ENCODE data around the gene DCAF6. TPM values are rescaled to one million over a fixed set of nuclear protein-coding genes. Genes with fewer than 3 reads are reported as not detected.

Gene DCAF6
- total RNA-seq, 1 donor from 2014 or later: 28.6 TPM

DNA sequence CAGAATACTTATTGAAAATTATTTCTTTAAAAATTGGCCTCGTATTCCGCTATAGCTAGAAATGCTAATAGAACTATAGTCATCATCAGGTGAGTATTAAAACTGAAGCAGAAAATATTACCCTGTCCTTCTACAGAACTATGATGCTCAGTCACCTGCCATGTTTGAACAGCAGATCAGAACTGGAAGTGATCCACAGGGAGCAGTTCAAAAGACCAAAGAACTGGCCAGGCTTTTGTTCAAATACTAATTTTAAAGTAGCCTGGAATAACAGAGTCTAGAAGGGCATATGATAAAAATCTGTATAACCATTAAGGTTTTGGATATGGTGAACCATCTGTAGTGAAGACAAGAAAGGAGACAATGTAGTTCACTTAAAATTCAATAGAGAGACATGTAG is 105.9 kb downstream of the DCAF6 start:
- Mint-ChIP-seq H3K9me3 (no peaks in the 10 kb centered on the region), H3K27me3 (ENCODE audit: insufficient read depth, low read depth) (no peaks in the 10 kb centered on the region), H3K27ac (no peak overlapping the region), H3K4me1 (no peaks in the 10 kb centered on the region), H3K4me3 (no peak overlapping the region), H3K36me3 (peaks cover 20% of the 10 kb centered on the region)
- TF ChIP-seq EZH2phosphoT487 (IDR thresholded peaks at IDR 0.05) (no peak), EZH2 (IDR thresholded peaks at IDR 0.05) (no peak)
- TF ChIP-seq, protein P1, sequence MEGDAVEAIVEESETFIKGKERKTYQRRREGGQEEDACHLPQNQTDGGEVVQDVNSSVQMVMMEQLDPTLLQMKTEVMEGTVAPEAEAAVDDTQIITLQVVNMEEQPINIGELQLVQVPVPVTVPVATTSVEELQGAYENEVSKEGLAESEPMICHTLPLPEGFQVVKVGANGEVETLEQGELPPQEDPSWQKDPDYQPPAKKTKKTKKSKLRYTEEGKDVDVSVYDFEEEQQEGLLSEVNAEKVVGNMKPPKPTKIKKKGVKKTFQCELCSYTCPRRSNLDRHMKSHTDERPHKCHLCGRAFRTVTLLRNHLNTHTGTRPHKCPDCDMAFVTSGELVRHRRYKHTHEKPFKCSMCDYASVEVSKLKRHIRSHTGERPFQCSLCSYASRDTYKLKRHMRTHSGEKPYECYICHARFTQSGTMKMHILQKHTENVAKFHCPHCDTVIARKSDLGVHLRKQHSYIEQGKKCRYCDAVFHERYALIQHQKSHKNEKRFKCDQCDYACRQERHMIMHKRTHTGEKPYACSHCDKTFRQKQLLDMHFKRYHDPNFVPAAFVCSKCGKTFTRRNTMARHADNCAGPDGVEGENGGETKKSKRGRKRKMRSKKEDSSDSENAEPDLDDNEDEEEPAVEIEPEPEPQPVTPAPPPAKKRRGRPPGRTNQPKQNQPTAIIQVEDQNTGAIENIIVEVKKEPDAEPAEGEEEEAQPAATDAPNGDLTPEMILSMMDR (IDR thresholded peaks at IDR 0.05): no peak
- no peaks in the 10 kb centered on the region for H3F3A ChIP-seq (ENCODE audit: low read depth)
- no peaks in the 10 kb centered on the region for H4K20me1 ChIP-seq (ENCODE audit: low read depth)
- no peaks in the 10 kb centered on the region for H3K36me3 ChIP-seq
- no peak overlapping the region for H3K9ac ChIP-seq
- H3K4me3 ChIP-seq: no peak overlapping the region
- no peaks in the 10 kb centered on the region for H3K27me3 ChIP-seq
- no peak for DNase-seq (ENCODE audit: low spot score)
- no peak overlapping the region for H3K4me2 ChIP-seq
- no peak overlapping the region for H2AFZ ChIP-seq (replicated peaks)
- no peaks in the 10 kb centered on the region for H3K9me3 ChIP-seq (ENCODE audit: low read depth)
- no peaks in the 10 kb centered on the region for H3K79me2 ChIP-seq (ENCODE audit: low read depth)
- no peaks in the 10 kb centered on the region for H3K4me1 ChIP-seq
- no peak overlapping the region for H3K27ac ChIP-seq

DNA sequence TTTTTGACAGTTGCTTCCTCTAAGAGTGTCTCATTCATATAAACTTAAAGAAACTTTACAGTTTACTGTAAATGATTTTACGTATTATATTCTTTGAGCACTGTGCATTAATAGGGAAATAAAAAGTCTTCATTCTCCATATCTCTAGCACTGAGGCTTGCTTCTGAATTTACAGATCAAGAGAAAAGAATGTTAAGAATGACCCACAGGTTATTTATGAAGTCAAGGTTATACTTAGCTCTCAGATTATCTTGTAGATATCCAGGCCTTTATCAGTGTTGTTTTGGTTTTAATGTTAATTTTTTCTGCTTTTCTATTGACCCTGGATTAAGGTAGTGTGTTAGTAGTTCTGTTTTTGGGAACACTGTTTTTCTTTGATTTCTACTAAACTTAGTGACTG is 108.8 kb downstream of the DCAF6 start:
- H3F3A ChIP-seq (ENCODE audit: low read depth): no peaks in the 10 kb centered on the region
- H3K79me2 ChIP-seq (ENCODE audit: low read depth): no peaks in the 10 kb centered on the region
- Mint-ChIP-seq H3K4me1 (no peaks in the 10 kb centered on the region), H3K4me3 (no peak overlapping the region), H3K27ac (no peak overlapping the region), H3K9me3 (no peaks in the 10 kb centered on the region), H3K27me3 (ENCODE audit: insufficient read depth, low read depth) (peaks cover 2% of the 10 kb centered on the region), H3K36me3 (peaks cover 22% of the 10 kb centered on the region)
- H3K4me3 ChIP-seq: no peak overlapping the region
- no peak overlapping the region for H3K9ac ChIP-seq
- H3K4me1 ChIP-seq: no peaks in the 10 kb centered on the region
- DNase-seq (ENCODE audit: low spot score): no peak
- no peaks in the 10 kb centered on the region for H4K20me1 ChIP-seq (ENCODE audit: low read depth)
- H3K27ac ChIP-seq: no peak overlapping the region
- H2AFZ ChIP-seq (replicated peaks): no peak overlapping the region
- H3K9me3 ChIP-seq (ENCODE audit: low read depth): no peaks in the 10 kb centered on the region
- no peaks in the 10 kb centered on the region for H3K27me3 ChIP-seq
- H3K4me2 ChIP-seq: no peak overlapping the region
- no peak for TF ChIP-seq EZH2phosphoT487 (IDR thresholded peaks at IDR 0.05)
- no peaks in the 10 kb centered on the region for H3K36me3 ChIP-seq

DNA sequence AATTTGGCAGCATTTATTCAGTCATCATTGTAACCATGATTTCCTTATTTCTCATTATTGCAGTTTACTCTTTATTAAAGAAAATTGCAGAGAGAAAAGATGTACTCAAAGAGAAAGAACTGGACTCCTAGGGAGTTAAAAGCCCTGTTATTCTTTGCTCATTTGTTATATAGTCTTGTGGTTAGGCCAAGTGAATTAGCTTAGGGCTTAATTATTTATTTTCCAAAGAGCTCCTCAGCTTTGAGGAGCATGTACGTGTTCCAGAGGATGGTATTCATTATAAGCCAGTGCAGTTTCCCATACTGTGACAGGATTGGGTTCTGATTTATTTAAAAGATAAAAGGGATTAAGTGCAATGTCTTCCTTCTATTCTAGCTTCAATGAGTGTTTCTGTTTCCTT is 113.8 kb downstream of the DCAF6 start:
- H3K9ac ChIP-seq: no peak overlapping the region
- no peaks in the 10 kb centered on the region for H3K9me3 Mint-ChIP-seq
- no peak overlapping the region for H3K4me3 ChIP-seq
- no peak for DNase-seq (ENCODE audit: low spot score)
- no peak overlapping the region for H3K27ac Mint-ChIP-seq
- H3K4me2 ChIP-seq: no peak overlapping the region
- no peaks in the 10 kb centered on the region for H3K27me3 ChIP-seq
- H3K9me3 ChIP-seq (ENCODE audit: low read depth): no peaks in the 10 kb centered on the region
- peaks cover 2% of the 10 kb centered on the region for H3K27me3 Mint-ChIP-seq (ENCODE audit: insufficient read depth, low read depth)
- no peaks in the 10 kb centered on the region for H3K79me2 ChIP-seq (ENCODE audit: low read depth)
- no peaks in the 10 kb centered on the region for H4K20me1 ChIP-seq (ENCODE audit: low read depth)
- H3K4me1 ChIP-seq: no peaks in the 10 kb centered on the region
- no peaks in the 10 kb centered on the region for H3F3A ChIP-seq (ENCODE audit: low read depth)
- TF ChIP-seq, protein P1 (IDR thresholded peaks at IDR 0.05): no peak
- TF ChIP-seq EZH2 (IDR thresholded peaks at IDR 0.05) (no peak), EZH2phosphoT487 (IDR thresholded peaks at IDR 0.05) (no peak)
- no peaks in the 10 kb centered on the region for H3K36me3 ChIP-seq
- no peak overlapping the region for H3K27ac ChIP-seq
- H2AFZ ChIP-seq (replicated peaks): no peak overlapping the region
- H3K36me3 Mint-ChIP-seq: peaks cover 2% of the 10 kb centered on the region
- no peak overlapping the region for H3K4me3 Mint-ChIP-seq
- no peaks in the 10 kb centered on the region for H3K4me1 Mint-ChIP-seq

DNA sequence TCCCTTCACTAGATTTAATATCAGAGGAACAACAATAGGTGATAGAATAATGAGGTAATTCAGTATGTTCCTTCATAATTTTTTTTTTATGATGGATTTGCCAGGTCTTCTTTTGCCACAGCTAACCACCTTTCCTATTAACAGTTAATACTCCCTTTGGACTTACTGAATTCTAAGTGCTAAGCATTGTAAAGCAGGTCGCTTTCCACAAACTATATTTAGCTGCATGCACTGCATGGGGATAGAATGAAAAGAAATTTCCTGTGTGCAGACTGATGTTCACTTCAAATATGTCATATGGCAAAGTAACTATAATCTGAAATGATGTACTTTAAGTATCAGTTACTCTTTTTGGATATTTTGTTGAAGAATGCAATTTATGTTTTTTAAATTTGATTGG is 114.4 kb downstream of the DCAF6 start:
- no peak overlapping the region for H3K9ac ChIP-seq
- no peak for TF ChIP-seq EZH2 (IDR thresholded peaks at IDR 0.05)
- TF ChIP-seq EZH2phosphoT487 (IDR thresholded peaks at IDR 0.05): no peak
- TF ChIP-seq, protein P1 (IDR thresholded peaks at IDR 0.05): no peak
- Mint-ChIP-seq H3K36me3 (peaks cover 2% of the 10 kb centered on the region), H3K4me1 (no peaks in the 10 kb centered on the region), H3K27ac (no peak overlapping the region), H3K4me3 (no peak overlapping the region), H3K27me3 (ENCODE audit: insufficient read depth, low read depth) (peaks cover 2% of the 10 kb centered on the region), H3K9me3 (no peaks in the 10 kb centered on the region)
- H3K4me3 ChIP-seq: no peak overlapping the region
- no peaks in the 10 kb centered on the region for H3K9me3 ChIP-seq (ENCODE audit: low read depth)
- no peaks in the 10 kb centered on the region for H3K4me1 ChIP-seq
- H2AFZ ChIP-seq (replicated peaks): no peak overlapping the region
- no peak for DNase-seq (ENCODE audit: low spot score)
- H3K4me2 ChIP-seq: no peak overlapping the region
- no peak overlapping the region for H3K27ac ChIP-seq
- H3F3A ChIP-seq (ENCODE audit: low read depth): no peaks in the 10 kb centered on the region
- no peaks in the 10 kb centered on the region for H3K79me2 ChIP-seq (ENCODE audit: low read depth)
- no peaks in the 10 kb centered on the region for H3K36me3 ChIP-seq
- H4K20me1 ChIP-seq (ENCODE audit: low read depth): no peaks in the 10 kb centered on the region
- H3K27me3 ChIP-seq: no peaks in the 10 kb centered on the region
